ENCODE results near the gene BTBD16. TPM values are rescaled to one million over a fixed set of nuclear protein-coding genes. Genes with fewer than 3 reads are reported as not detected.

BTBD16 gene
- total and polyA plus RNA-seq, 4 donors: 0.42 to 2.8 (median 1.8) TPM

DNA sequence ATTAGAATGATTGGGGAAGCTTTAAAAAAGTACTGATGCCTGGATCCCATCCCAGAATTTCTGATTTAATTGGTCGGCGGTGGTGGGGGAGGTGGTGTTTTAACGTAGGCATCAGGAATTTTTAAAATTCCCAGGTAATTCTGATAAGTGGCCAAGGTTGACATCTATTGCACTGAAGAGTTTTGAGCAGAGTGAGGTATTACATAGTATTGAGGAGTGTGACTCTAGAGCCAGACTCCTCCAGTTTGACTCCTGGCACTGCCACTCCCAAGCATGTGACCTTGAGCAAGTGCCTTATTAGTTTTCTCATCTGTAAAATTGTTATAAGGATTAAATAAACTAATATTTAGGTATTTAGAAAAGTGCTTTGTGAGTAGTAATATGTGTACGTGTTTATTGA is 109.6 kb downstream of the BTBD16 start:
- DNase-seq (ENCODE audit: low spot score): no peak
- TF ChIP-seq GABPA (IDR thresholded peaks at IDR 0.05 in 1 of 2, conservative IDR thresholded peaks at IDR 0.05 in 1 of 2) (no peak), TAF1 (conservative IDR thresholded peaks at IDR 0.05) (no peak), SP1 (IDR thresholded peaks at IDR 0.05) (no peak), FOXA2 (IDR thresholded peaks at IDR 0.05) (no peak), EGR1 (IDR thresholded peaks at IDR 0.05; ENCODE audit: low read depth in 2 of 2) (no peak), ATF3 (IDR thresholded peaks at IDR 0.05) (no peak), RAD21 (IDR thresholded peaks at IDR 0.05) (no peak), RXRA (IDR thresholded peaks at IDR 0.05) (no peak), YY1 (IDR thresholded peaks at IDR 0.05) (no peak), HNF4A (conservative IDR thresholded peaks at IDR 0.05) (no peak), FOXA1 (IDR thresholded peaks at IDR 0.05) (no peak), HNF4G (IDR thresholded peaks at IDR 0.05) (no peak), JUND (IDR thresholded peaks at IDR 0.05) (no peak), NR2F2 (IDR thresholded peaks at IDR 0.05) (no peak)
- TF ChIP-seq, protein P1, sequence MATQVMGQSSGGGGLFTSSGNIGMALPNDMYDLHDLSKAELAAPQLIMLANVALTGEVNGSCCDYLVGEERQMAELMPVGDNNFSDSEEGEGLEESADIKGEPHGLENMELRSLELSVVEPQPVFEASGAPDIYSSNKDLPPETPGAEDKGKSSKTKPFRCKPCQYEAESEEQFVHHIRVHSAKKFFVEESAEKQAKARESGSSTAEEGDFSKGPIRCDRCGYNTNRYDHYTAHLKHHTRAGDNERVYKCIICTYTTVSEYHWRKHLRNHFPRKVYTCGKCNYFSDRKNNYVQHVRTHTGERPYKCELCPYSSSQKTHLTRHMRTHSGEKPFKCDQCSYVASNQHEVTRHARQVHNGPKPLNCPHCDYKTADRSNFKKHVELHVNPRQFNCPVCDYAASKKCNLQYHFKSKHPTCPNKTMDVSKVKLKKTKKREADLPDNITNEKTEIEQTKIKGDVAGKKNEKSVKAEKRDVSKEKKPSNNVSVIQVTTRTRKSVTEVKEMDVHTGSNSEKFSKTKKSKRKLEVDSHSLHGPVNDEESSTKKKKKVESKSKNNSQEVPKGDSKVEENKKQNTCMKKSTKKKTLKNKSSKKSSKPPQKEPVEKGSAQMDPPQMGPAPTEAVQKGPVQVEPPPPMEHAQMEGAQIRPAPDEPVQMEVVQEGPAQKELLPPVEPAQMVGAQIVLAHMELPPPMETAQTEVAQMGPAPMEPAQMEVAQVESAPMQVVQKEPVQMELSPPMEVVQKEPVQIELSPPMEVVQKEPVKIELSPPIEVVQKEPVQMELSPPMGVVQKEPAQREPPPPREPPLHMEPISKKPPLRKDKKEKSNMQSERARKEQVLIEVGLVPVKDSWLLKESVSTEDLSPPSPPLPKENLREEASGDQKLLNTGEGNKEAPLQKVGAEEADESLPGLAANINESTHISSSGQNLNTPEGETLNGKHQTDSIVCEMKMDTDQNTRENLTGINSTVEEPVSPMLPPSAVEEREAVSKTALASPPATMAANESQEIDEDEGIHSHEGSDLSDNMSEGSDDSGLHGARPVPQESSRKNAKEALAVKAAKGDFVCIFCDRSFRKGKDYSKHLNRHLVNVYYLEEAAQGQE (IDR thresholded peaks at IDR 0.05): no peak
- TF ChIP-seq, protein P2, sequence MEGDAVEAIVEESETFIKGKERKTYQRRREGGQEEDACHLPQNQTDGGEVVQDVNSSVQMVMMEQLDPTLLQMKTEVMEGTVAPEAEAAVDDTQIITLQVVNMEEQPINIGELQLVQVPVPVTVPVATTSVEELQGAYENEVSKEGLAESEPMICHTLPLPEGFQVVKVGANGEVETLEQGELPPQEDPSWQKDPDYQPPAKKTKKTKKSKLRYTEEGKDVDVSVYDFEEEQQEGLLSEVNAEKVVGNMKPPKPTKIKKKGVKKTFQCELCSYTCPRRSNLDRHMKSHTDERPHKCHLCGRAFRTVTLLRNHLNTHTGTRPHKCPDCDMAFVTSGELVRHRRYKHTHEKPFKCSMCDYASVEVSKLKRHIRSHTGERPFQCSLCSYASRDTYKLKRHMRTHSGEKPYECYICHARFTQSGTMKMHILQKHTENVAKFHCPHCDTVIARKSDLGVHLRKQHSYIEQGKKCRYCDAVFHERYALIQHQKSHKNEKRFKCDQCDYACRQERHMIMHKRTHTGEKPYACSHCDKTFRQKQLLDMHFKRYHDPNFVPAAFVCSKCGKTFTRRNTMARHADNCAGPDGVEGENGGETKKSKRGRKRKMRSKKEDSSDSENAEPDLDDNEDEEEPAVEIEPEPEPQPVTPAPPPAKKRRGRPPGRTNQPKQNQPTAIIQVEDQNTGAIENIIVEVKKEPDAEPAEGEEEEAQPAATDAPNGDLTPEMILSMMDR (IDR thresholded peaks at IDR 0.05; ENCODE audit: low read depth, low read length, missing input control): no peak
- TF ChIP-seq, protein P3, sequence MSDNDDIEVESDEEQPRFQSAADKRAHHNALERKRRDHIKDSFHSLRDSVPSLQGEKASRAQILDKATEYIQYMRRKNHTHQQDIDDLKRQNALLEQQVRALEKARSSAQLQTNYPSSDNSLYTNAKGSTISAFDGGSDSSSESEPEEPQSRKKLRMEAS (IDR thresholded peaks at IDR 0.05): no peak
- TF ChIP-seq, protein P4, sequence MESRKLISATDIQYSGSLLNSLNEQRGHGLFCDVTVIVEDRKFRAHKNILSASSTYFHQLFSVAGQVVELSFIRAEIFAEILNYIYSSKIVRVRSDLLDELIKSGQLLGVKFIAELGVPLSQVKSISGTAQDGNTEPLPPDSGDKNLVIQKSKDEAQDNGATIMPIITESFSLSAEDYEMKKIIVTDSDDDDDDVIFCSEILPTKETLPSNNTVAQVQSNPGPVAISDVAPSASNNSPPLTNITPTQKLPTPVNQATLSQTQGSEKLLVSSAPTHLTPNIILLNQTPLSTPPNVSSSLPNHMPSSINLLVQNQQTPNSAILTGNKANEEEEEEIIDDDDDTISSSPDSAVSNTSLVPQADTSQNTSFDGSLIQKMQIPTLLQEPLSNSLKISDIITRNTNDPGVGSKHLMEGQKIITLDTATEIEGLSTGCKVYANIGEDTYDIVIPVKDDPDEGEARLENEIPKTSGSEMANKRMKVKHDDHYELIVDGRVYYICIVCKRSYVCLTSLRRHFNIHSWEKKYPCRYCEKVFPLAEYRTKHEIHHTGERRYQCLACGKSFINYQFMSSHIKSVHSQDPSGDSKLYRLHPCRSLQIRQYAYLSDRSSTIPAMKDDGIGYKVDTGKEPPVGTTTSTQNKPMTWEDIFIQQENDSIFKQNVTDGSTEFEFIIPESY (IDR thresholded peaks at IDR 0.05): no peak
- Histone ChIP-seq H3K27ac (ENCODE audit: low read depth in 1 of 2, low read length in 2 of 2) (no peak overlapping the region), H3K9ac (ENCODE audit: low read depth in 1 of 2, low read length in 2 of 2) (no peak overlapping the region), H3K27me3 (ENCODE audit: control insufficient read depth in 4 of 4, insufficient read depth in 4 of 4, low read length in 3 of 4) (no peaks in the 10 kb centered on the region), H3K36me3 (ENCODE audit: control insufficient read depth in 4 of 4, insufficient read depth in 3 of 4, low read depth in 1 of 4, low read length in 3 of 4) (no peaks in the 10 kb centered on the region), H3K9me3 (ENCODE audit: control insufficient read depth in 4 of 4, low read length in 3 of 4) (no peaks in the 10 kb centered on the region), H3K4me3 (ENCODE audit: low read depth in 1 of 3, low read length in 3 of 3) (no peak overlapping the region), H3K4me1 (ENCODE audit: control insufficient read depth in 4 of 4, insufficient read depth in 4 of 4, low read length in 3 of 4) (peaks cover 0 to 8% (median 0%) of the 10 kb centered on the region in 4 donors)
- 88% methylated on average over 4 of the region's 4 CpGs for WGBS
